Measurements from ENCODE around the gene FRMD3.
"Not testable (repeated sequence)": the region's sequence is repeated elsewhere in the genome, so short reads cannot be mapped to it uniquely, and the experiment has no call there.

The FRMD3 gene

GRCh38 chr9:83521411-83521810 lies 16.8 kb downstream of the FRMD3 start:
- no peak for DNase-seq

- DNase-seq: no peak
Measured at GRCh38 chr9:83521011-83521410, 17.2 kb downstream of the FRMD3 start.

- DNase-seq: no peak
Measured at GRCh38 chr9:83520292-83520691, 17.9 kb downstream of the FRMD3 start.

DNA sequence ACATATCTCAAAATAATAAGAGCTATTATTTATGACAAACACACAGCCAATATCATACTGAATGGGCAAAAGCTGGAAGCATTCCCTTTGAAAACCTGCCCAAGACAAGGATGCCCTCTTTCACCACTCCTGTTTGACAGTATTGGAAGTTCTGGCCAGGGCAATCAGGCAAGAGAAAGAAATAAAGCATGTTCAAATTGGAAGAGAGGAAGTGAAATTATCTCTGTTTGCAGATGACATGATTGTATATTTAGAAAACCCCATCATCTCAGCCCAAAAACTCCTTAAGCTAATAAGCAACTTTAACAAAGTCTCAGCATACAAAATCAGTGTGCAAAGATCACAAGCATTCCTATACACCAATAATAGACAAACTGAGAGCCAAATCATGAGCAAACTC lies 20.2 kb downstream of the FRMD3 start:
- not testable (repeated sequence) for DNase-seq

- DNase-seq: no peak
Measured at GRCh38 chr9:83514767-83515166, 23.4 kb downstream of the FRMD3 start.

DNA sequence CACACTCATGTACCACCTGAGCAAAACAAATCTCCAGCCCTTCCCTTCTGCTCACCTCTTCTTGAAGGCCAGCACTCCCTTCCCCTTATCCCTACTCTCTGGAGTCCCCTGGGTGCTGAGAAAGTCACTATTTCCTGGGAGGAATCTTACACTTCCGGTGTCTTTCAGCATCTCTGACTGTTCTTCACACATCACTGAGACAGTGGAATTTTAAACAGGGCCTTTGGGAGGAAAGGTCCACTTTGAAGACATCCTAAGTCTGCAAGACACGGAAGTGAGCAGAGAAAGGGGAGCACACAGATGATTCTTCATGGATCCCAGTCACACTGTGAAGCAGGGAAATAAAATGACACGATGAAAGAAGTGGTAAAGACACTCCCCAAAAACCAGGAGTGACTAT lies 25.6 kb downstream of the FRMD3 start:
- DNase-seq: no peak

DNA sequence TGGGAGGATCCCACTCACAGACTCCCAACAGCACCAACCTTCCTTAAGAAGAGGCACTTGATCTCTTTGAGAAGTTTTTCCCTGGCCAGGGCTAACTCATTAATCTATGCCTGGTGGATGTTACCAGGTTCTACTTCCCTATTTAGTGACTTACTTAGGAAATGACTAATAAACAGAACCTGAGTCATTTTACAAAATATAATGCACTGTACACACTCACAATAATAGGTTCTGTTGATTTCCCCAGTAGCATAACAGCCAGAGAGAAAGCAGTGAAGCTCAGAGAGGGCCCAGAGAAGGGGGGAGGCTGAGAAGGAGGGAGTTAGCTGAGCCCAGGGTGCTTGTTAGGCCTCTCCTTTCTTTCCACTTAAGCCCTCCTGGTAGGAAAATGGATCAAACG lies 27.1 kb downstream of the FRMD3 start:
- no peak for DNase-seq

- no peak for DNase-seq
Measured at GRCh38 chr9:83509402-83509801, 28.8 kb downstream of the FRMD3 start.

DNA sequence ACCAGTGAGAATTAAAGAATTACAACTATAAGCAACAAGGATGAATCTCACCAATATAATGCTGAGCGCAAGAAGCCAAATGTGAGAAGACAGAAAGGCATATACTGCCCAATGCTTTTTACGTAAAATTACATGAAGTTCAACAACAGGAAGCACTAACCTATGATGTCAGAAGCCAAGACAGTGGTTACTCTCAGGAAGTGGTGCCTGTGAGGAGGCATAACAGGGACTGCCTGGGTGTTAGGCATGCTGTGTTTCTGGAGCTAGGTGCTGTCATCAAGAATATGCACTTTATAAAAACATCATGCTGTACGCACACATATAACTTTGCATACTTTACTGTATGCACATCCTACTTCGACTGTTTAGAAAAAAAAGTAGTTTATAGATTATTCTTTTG lies 30.1 kb downstream of the FRMD3 start:
- no peak for DNase-seq

GRCh38 chr9:83505282-83505681 lies 32.9 kb downstream of the FRMD3 start:
- peak; percentile 80 for DNase-seq

DNA sequence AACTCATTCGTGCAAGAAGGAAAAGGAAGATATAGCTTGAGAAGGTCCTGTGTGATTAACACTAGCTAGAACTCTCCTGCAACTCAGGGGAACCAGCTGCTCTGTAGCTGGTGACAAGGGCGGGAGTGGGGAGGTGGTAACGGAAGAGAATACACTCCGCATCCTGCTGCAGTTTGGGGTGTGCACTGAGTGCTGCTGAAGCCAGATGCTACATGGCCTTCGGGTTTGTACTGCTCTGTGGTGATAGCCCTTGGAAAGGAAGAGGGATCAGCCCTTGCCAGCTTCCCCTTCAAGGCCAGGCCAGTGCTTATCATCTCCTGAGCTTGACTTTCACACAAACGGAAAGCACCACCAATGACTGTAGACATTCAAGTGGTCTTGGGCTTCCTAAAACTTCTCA lies 34.3 kb downstream of the FRMD3 start:
- no peak for DNase-seq

GRCh38 chr9:83501565-83501964 lies 36.6 kb downstream of the FRMD3 start:
- DNase-seq: no peak

- DNase-seq: no peak
Measured at GRCh38 chr9:83497441-83497840, 40.8 kb downstream of the FRMD3 start.

- no peak for DNase-seq
Measured at GRCh38 chr9:83491995-83492394, 46.2 kb downstream of the FRMD3 start.

GRCh38 chr9:83491413-83491812 lies 46.8 kb downstream of the FRMD3 start:
- DNase-seq: no peak

GRCh38 chr9:83489961-83490360 lies 48.2 kb downstream of the FRMD3 start:
- no peak for DNase-seq

GRCh38 chr9:83484990-83485389 lies 53.2 kb downstream of the FRMD3 start:
- no peak for DNase-seq

DNA sequence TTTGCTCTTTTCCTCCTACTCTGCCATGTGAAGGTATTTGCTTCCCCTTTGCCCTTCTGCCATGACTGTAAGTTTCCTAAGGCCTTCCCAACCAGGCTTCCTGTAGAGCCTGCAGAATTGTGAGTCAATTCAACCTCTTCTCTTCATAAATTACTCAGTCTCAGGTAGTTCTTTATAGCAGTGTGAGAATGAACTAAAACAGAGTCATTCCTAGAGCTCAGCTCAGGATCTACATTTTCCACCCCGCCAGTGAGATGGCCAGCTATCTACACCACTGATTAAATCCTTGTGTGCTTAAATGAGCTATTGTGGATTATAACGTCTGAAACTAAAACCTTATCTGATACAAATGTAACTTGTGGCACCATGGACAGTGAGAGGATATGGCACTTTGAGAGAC lies 55.0 kb downstream of the FRMD3 start:
- no peak for DNase-seq

- DNase-seq: no peak
Measured at GRCh38 chr9:83479765-83480164, 58.4 kb downstream of the FRMD3 start.

GRCh38 chr9:83477571-83477970 lies 60.6 kb downstream of the FRMD3 start:
- no peak for DNase-seq

DNA sequence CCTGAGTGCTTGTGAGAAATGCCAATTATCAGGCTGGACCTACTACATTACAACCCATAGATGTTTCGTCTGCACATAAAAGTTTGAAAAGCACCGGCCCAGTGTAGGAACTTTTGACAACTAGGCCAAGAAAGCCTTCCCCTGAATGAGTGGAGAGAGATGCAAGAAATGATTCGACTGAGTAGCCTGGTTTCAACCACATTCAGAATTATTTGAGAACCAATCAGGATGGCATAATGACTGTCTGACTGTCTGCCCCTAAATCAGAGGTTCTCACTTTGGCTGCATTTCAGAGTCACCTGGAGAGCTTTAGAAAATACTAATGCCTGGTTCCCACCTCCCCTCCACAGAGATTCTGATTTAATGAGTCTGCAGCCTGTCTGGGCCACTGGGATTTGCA lies 61.1 kb downstream of the FRMD3 start:
- DNase-seq: no peak

DNA sequence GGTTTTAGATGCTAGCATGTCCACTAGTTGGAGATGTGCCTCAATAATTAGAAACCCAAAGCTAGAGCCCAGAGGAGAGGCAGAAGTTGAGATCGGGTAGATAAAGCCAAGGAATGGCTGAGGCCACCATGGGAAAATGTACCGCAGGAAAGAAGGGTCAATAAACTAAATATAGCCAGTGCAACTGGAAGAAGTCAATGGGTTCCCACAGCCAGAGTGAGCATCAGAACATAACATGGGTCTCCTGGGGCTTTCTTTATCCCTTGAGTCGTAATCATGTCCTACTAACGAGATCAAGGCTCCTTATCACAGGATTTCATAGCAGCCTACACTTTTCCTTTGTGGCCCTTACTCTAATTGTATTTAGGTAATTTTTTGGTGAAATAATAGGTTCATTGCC lies 61.7 kb downstream of the FRMD3 start:
- DNase-seq: no peak

- no peak for DNase-seq
Measured at GRCh38 chr9:83475741-83476140, 62.5 kb downstream of the FRMD3 start.

GRCh38 chr9:83474631-83475030 lies 63.6 kb downstream of the FRMD3 start:
- DNase-seq: no peak

GRCh38 chr9:83473488-83473971 lies 64.7 kb downstream of the FRMD3 start:
- DNase-seq: no peak

DNA sequence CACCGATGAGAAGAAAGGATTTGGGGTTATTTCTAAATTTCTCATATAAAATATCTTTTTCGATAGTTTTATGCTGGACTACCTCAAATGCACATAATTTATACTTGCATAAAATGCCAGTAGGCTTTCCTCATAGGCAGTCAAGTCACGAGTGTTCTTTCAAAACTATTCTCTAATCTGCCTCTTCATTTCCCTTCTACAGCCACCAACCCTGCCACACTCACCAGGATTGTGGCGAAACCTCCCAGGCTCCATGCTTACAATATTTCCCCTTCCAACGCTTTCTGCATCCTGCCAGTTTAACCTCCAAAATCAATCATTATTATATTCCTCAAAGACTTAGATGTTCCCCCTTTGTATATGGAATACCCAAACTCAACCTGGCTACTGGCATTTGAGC lies 65.4 kb downstream of the FRMD3 start:
- no peak for DNase-seq

All from NCI-H69 (cell line).